IMR-90 (cell line): Measurements from ENCODE around the gene GLRX5. TPM values are rescaled to one million over a fixed set of nuclear protein-coding genes. Genes with fewer than 3 reads are reported as not detected.

ENCODE experiments used
- ATAC-seq: fragments of 200-7000 bp; cut with Tn5 transposase; 2 replicates; pipeline ENCODE4 v1.9.1; 2020; ENCODE audit warnings: low read depth, mild to moderate bottlenecking, moderate library complexity
- BruUV-seq: library from RNA; stranded (reverse); fragments of 400-500 nt; replicated peaks from 2 replicates; lab custom pipeline; 2021; lab: Mats Ljungman, UMichigan
- CTCF ChIA-PET: fragments of 300-600 bp; formaldehyde crosslinking; extraction: SDS; loops from one replicate; lab custom pipeline; 2021; ENCODE audit warnings: antibody characterized with exemption; lab: Yijun Ruan, JAX
- POLR2A ChIA-PET: fragments of 300-600 bp; sonication (Branson Sonifier 250); formaldehyde crosslinking; loops from one replicate; lab custom pipeline; 2022; ENCODE audit warnings: antibody characterized with exemption; ENCODE audit not compliant: unreplicated experiment; lab: Charles Lee
- DNase-seq: peaks from one replicate; pipeline ENCODE4 v3.0.0; 2013
- H2AFZ ChIP-seq: replicated peaks from 2 replicates; pipeline ENCODE3; 2013; ENCODE audit warnings: low read length, mild to moderate bottlenecking; ENCODE audit not compliant: poor library complexity
- H2AK5ac ChIP-seq: 2 replicates; pipeline ENCODE4 v1.6.1; 2013; ENCODE audit warnings: low read depth, low read length, inconsistent platforms
- H2AK9ac ChIP-seq: replicated peaks from 2 replicates; pipeline ENCODE3; 2013; ENCODE audit warnings: mild to moderate bottlenecking, low read depth, low read length, moderate library complexity; ENCODE audit not compliant: poor library complexity
- H2BK120ac ChIP-seq: 2 replicates; pipeline ENCODE4 v1.6.1; 2013; ENCODE audit warnings: low read depth, low read length, inconsistent platforms
- H2BK15ac ChIP-seq: 3 replicates; pipeline ENCODE4 v1.6.1; 2013; ENCODE audit warnings: low read depth, low read length, inconsistent platforms
- H2BK20ac ChIP-seq: 2 replicates; pipeline ENCODE4 v1.6.1; 2013; ENCODE audit warnings: low read depth, mild to moderate bottlenecking, inconsistent platforms, low read length, moderate library complexity
- H2BK5ac ChIP-seq: 2 replicates; pipeline ENCODE4 v1.6.1; 2013; ENCODE audit warnings: mild to moderate bottlenecking, low read depth, low read length, inconsistent platforms; ENCODE audit not compliant: poor library complexity, severe bottlenecking
- H3K14ac ChIP-seq: replicated peaks from 2 replicates; pipeline ENCODE4 v1.6.1; 2013; ENCODE audit warnings: low read depth, low read length, inconsistent platforms
- H3K18ac ChIP-seq: 2 replicates; pipeline ENCODE4 v1.6.1; 2013; ENCODE audit warnings: low read depth, low read length, control low read depth
- H3K23ac ChIP-seq: 2 replicates; pipeline ENCODE4 v1.6.1; 2013; ENCODE audit warnings: low read depth, low read length, inconsistent platforms
- H3K27ac ChIP-seq: 2 replicates; pipeline ENCODE4 v1.5.1; 2013; ENCODE audit warnings: mild to moderate bottlenecking, control low read depth, low read length; ENCODE audit not compliant: insufficient read depth
- H3K27me3 ChIP-seq: 2 replicates; pipeline ENCODE4 v1.6.1; 2013; ENCODE audit warnings: low read length; ENCODE audit not compliant: control insufficient read depth, insufficient read depth
- H3K36me3 ChIP-seq: 2 replicates; pipeline ENCODE4 v1.6.1; 2013; ENCODE audit warnings: low read length, mixed read lengths; ENCODE audit not compliant: control insufficient read depth, insufficient read depth
- H3K4ac ChIP-seq: 2 replicates; pipeline ENCODE4 v1.6.1; 2013; ENCODE audit warnings: low read depth, low read length, inconsistent platforms
- H3K4me1 ChIP-seq: 2 replicates; pipeline ENCODE4 v1.6.1; 2013; ENCODE audit warnings: low read length, mixed read lengths; ENCODE audit not compliant: control insufficient read depth, insufficient read depth
- H3K4me2 ChIP-seq: 2 replicates; pipeline ENCODE4 v1.6.1; 2013; ENCODE audit warnings: low read depth, mild to moderate bottlenecking, control low read depth, low read length, moderate library complexity
- H3K4me3 ChIP-seq: 2 replicates; pipeline ENCODE4 v1.5.1; 2013; ENCODE audit warnings: low read depth, mild to moderate bottlenecking, control low read depth, low read length, moderate library complexity; ENCODE audit not compliant: insufficient read depth
- H3K56ac ChIP-seq: 2 replicates; pipeline ENCODE4 v1.6.1; 2013; ENCODE audit warnings: low read length, inconsistent platforms; ENCODE audit not compliant: insufficient read depth; ENCODE audit errors: extremely low read depth
- H3K79me1 ChIP-seq, 2 experiments: 2 replicates each; pipeline ENCODE4 v1.6.1; 2013; ENCODE audit warnings: low read length in 2 of 2, inconsistent platforms in 1 of 2, low read depth in 1 of 2
- H3K9ac ChIP-seq: 2 replicates; pipeline ENCODE4 v1.6.1; 2013; ENCODE audit warnings: low read depth, low read length, control low read depth
- H3K9me1 ChIP-seq: 2 replicates; pipeline ENCODE4 v1.6.1; 2013; ENCODE audit warnings: low read length, inconsistent platforms; ENCODE audit not compliant: insufficient read depth
- H3K9me3 ChIP-seq: 2 replicates; pipeline ENCODE4 v1.6.1; 2013; ENCODE audit warnings: low read length; ENCODE audit not compliant: control insufficient read depth, insufficient read depth
- H4K20me1 ChIP-seq: 2 replicates; pipeline ENCODE4 v1.6.1; 2013; ENCODE audit warnings: low read length, inconsistent platforms; ENCODE audit not compliant: insufficient read depth
- H4K5ac ChIP-seq: 2 replicates; pipeline ENCODE4 v1.6.1; 2013; ENCODE audit warnings: mild to moderate bottlenecking, low read depth, low read length, control low read depth
- H4K8ac ChIP-seq, 2 experiments: 2 replicates each; pipeline ENCODE4 v1.6.1; 2013; ENCODE audit warnings: low read depth in 2 of 2, low read length in 2 of 2, control low read depth in 1 of 2, inconsistent platforms in 1 of 2
- H4K91ac ChIP-seq: 2 replicates; pipeline ENCODE4 v1.6.1; 2013; ENCODE audit warnings: low read depth, low read length, inconsistent platforms; ENCODE audit not compliant: insufficient read depth
- FOS ChIP-seq: fragments of 150-350 bp; IDR thresholded peaks from 2 replicates; pipeline ENCODE4 v1.6.1; 2016; ENCODE audit warnings: low read depth, low read length
- NFE2L2 ChIP-seq: fragments of 150-350 bp; IDR thresholded peaks from 2 replicates; pipeline ENCODE4 v1.6.1; 2016; ENCODE audit warnings: low read depth, mild to moderate bottlenecking, low read length
- WGBS, 2 experiments: methylation state at CpG; one replicate each; pipeline versions ENCODE4 v1.1.5 to v1.1.7; 2013; ENCODE audit warnings: missing lambda C conversion rate in 2 of 2; ENCODE audit not compliant: insufficient read length in 1 of 2; ENCODE audit errors: extremely low coverage in 2 of 2; 5-methylcytosine and 5-hydroxymethylcytosine counted together
- dilution Hi-C: fragments of 300-500 bp; cut with HindIII; formaldehyde crosslinking; loops from one replicate; pipeline ENCODE4 v1.14.3; 2018; ENCODE audit warnings: low sequenced_read_pairs; ENCODE audit not compliant: unreplicated experiment
- in situ Hi-C: fragments of 300-500 bp; cut with MboI; formaldehyde crosslinking; loops from 3 replicates; pipeline ENCODE4 v1.14.3; 2019; ENCODE audit warnings: low sequenced_read_pairs, inconsistent platforms, mixed read lengths
- intact Hi-C: fragments of 100-400 bp; cut with micrococcal nuclease; formaldehyde crosslinking; loops from 2 replicates; pipeline ENCODE4 v1.10.0; 2022
- polyA plus RNA-seq, 3 experiments: library from polyadenylated mRNA; depleted of rRNA; stranded (reverse); fragments of >200 nt; gene quantifications; 2 replicates each; pipeline ENCODE4 v1.2.3, GENCODE V29; 2012; ENCODE audit warnings: low replicate concordance in 1 of 3
- total RNA-seq: library from RNA; depleted of rRNA; stranded (reverse); fragments of >200 nt; gene quantifications from 2 replicates; pipeline ENCODE4 v1.2.3, GENCODE V29; 2012

GLRX5 gene
- total and polyA plus RNA-seq, 2 of the 4 experiments (the other 2 are of a cell fraction), result 32.4 to 40.4 TPM

DNA sequence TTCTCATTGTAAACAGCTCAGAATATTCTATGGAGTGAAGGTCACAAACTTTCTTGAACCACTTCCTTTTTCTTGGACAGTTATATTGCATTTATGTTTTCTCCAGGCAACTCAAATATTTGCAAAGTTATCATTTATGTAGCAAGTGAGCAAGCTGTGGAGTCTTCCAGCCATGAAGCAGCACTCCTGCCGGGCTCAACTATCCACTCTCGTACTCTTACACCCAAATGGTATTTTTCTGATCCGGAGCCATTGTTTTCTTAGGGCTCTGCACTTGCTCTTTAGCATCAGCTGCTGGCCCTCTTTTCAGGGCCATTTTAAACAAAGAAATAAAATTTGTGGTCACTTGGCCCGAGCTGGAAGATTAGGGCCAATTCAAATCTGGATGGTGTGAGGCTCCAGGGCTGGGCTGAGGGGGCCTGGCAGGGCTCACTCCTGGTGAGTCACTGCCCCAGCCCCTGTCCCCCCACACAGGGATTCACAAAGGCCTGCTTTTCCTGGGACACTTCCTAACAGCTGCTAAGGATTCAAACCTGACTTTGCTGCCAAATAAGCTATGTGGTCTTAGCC lies 38.1 kb upstream of the GLRX5 start:
- 0% methylated on average over 1 of the region's 4 CpGs; no CpG with 5 or more reads in 1 of the 2 experiments for WGBS, 2 experiments
- peaks cover 30% of the 10 kb centered on the region for H3K4me1 ChIP-seq
- H3K27me3 ChIP-seq, result no peaks in the 10 kb centered on the region
- CTCF ChIA-PET, result interaction anchor here (0.6 to 1.4 kb wide), 4 partner anchors 9 to 54 kb away, joined by 3 to 4 read pairs (median 3); no protein-coding TSS in a partner anchor
- H3K9ac ChIP-seq, result no peak overlapping the region
- intact Hi-C loops (no loop called here), dilution Hi-C loops (no loop called here), in situ Hi-C loops (no loop called here)
- ATAC-seq (peak; percentile 31), DNase-seq (peak; percentile 67)
- 0 out of 2 replicates have a peak overlapping the region, but pooled peaks have one; percentile 60 for H3K23ac ChIP-seq
- H4K8ac ChIP-seq, result peak overlapping the region in 1 of 2 experiments; percentile 30; a peak in 1 of 4 replicates
- H4K20me1 ChIP-seq, result peaks cover 4% of the 10 kb centered on the region; the same call in 1 of the 2 replicates
- H3K18ac ChIP-seq, result no peak overlapping the region; the same call in 1 of the 2 replicates
- no peak overlapping the region for H2AFZ ChIP-seq
- no peak overlapping the region for H3K56ac ChIP-seq
- H2AK5ac ChIP-seq, result no peak overlapping the region
- no peak overlapping the region for H4K5ac ChIP-seq
- H3K9me3 ChIP-seq, result no peaks in the 10 kb centered on the region
- H3K4ac ChIP-seq, result peak overlapping the region; percentile 40
- H4K91ac ChIP-seq, result no peak overlapping the region; the same call in 1 of the 2 replicates
- H2BK20ac ChIP-seq, result no peak overlapping the region
- H3K9me1 ChIP-seq, result peaks cover 30% of the 10 kb centered on the region
- no peak overlapping the region for H2BK5ac ChIP-seq
- TF ChIP-seq NFE2L2, result no peak
- peak; percentile 38; the same call in 1 of the 2 replicates for TF ChIP-seq FOS
- 0 out of 2 replicates have a peak overlapping the region, but pooled peaks have one; percentile 34 for H3K14ac ChIP-seq
- POLR2A ChIA-PET, result no interaction called here
- peak overlapping the region; percentile 34; the same call in 1 of the 2 replicates for H3K27ac ChIP-seq
- H2AK9ac ChIP-seq, result no peak overlapping the region
- no peak overlapping the region for H2BK15ac ChIP-seq
- peak overlapping the region; percentile 47; the same call in 1 of the 2 replicates for H2BK120ac ChIP-seq
- H3K79me1 ChIP-seq, result peaks cover 0 to 70% of the 10 kb centered on the region in 2 experiments; a peak in 2 of 4 replicates
- peak overlapping the region; percentile 6; the same call in 1 of the 2 replicates for H3K4me2 ChIP-seq
- no peaks in the 10 kb centered on the region for H3K36me3 ChIP-seq
- no peak overlapping the region for H3K4me3 ChIP-seq
- BruUV-seq, result no TSS peak
